GM19099 (cell line): Measurements from ENCODE around the gene HEATR3.

Experiments used
- POLR2A ChIP-seq: IDR thresholded peaks from 3 replicates; pipeline ENCODE4 v1.6.1; 2011; ENCODE audit warnings: low read depth; ENCODE audit not compliant: insufficient read length; ENCODE audit errors: extremely low read depth

Gene HEATR3

GRCh38 chr16:50065624-50066481 lies at the start of gene HEATR3:
TSS of gene HEATR3 (plus strand) at chr16:50065970. CDS start at chr16:50066132, 162 bp downstream.
- peak; percentile 59 for TF ChIP-seq POLR2A

- TF ChIP-seq POLR2A, result no peak
These were observed 48.2 kb upstream of the HEATR3 start for GRCh38 chr16:50017553-50017952.

GRCh38 chr16:50021544-50021943 lies 44.2 kb upstream of the HEATR3 start:
- no peak for TF ChIP-seq POLR2A

GRCh38 chr16:50023641-50024040 lies 42.1 kb upstream of the HEATR3 start:
- no peak for TF ChIP-seq POLR2A

GRCh38 chr16:50024207-50024606 lies 41.6 kb upstream of the HEATR3 start:
- no peak for TF ChIP-seq POLR2A

- TF ChIP-seq POLR2A, result peak; percentile 66
These were observed 40.9 kb upstream of the HEATR3 start, which contains the start of gene CNEP1R1 for GRCh38 chr16:50024684-50025536. TSS of gene CNEP1R1 (plus strand) at chr16:50025225. CDS start at chr16:50025316, 91 bp downstream.

- TF ChIP-seq POLR2A, result no peak
These were observed 40.2 kb upstream of the HEATR3 start for GRCh38 chr16:50025537-50025931.

DNA sequence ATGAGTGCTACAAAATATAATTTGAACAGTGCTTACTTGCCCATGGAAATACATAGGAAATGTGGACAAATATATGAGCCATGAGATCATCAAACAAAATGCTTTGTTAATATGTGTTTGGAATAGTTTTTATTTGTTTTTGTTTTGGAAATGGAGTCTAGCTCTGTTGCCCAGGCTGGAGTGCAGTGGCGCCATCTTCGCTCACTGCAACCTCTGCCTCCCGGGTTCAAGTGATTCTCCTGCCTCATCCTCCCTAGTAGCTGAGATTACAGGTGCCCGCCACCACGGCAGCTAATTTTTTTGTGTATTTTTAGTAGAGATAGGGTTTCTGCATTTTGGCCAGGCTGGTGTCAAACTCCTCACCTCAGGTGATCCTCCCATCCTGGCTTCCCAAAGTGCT lies 37.9 kb upstream of the HEATR3 start:
- no peak for TF ChIP-seq POLR2A

- TF ChIP-seq POLR2A, result no peak
These were observed 30.2 kb upstream of the HEATR3 start for GRCh38 chr16:50035468-50035992.

DNA sequence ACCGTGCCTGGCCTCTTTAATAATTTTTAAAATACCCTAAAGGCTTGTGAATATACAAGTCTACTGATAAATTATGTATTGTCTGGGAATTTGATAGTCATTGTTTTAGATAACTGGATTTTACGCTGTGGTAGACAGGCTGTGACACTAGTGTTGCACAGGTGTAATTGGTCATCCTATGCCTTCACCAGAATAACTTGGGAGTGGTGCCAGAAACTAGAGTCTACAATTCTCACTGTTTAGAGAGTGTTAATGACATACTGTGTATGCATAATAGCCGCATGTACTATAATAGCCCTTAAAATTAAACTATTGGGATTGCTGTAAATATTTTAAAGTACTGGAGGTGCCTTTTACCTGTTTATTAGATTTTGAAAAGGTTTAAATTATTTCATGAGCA lies 29.3 kb upstream of the HEATR3 start:
- no peak for TF ChIP-seq POLR2A

DNA sequence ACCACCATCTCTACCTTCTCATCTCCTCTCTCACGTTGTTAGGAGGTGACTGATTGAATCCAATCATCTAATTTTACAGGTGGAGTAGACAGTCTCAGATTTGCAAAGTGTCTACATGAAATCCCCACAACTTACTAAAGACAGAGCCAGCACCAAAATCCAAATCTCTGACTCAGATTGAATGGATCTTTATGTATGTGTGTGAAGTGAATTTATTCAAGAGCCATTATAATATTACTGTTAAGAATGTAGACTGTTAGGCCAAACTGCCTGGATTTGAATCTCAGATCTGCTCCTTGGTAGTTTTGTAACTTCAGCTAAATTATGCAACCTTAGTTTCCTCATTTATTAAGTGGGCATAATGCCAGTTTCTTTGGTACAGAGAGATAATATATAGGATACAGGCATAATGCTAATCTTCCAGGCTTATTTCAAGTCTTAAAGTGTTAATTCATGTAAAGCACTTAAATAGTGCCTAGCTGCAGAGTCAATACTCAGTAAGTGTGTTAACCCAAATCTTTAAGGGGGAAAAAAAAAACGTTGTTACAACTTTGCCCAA lies 28.0 kb upstream of the HEATR3 start:
- TF ChIP-seq POLR2A, result no peak

- TF ChIP-seq POLR2A, result no peak
These were observed 27.5 kb upstream of the HEATR3 start for GRCh38 chr16:50038286-50038685.

GRCh38 chr16:50038756-50039529 lies 26.8 kb upstream of the HEATR3 start:
- TF ChIP-seq POLR2A, result no peak

DNA sequence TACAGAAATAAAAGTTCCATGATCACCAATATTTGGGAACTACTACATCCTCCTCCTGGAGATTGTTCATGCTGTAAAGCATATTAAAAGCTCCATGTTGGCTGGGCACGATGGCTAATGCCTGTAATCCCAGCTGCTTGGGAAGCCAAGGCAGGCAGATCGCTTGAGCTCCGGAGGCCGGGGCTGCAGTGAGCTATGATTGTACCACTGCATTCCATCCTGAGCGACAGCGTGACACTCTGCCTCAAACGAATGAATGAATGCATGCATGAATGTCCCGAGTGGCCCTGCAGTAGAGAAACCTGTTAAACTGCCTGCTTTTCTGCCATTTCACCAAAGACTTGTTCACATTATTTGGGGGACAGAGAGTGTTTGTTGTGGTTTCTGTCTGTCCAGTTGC lies 25.8 kb upstream of the HEATR3 start:
- no peak for TF ChIP-seq POLR2A
